Right forelimb (tissue), 1 donor: ENCODE data around the gene NDUFAF8.

ENCODE experiments used
- DNase-seq: peaks from one replicate; pipeline ENCODE4 v3.0.0-alpha.2; 2018

Gene NDUFAF8

DNA sequence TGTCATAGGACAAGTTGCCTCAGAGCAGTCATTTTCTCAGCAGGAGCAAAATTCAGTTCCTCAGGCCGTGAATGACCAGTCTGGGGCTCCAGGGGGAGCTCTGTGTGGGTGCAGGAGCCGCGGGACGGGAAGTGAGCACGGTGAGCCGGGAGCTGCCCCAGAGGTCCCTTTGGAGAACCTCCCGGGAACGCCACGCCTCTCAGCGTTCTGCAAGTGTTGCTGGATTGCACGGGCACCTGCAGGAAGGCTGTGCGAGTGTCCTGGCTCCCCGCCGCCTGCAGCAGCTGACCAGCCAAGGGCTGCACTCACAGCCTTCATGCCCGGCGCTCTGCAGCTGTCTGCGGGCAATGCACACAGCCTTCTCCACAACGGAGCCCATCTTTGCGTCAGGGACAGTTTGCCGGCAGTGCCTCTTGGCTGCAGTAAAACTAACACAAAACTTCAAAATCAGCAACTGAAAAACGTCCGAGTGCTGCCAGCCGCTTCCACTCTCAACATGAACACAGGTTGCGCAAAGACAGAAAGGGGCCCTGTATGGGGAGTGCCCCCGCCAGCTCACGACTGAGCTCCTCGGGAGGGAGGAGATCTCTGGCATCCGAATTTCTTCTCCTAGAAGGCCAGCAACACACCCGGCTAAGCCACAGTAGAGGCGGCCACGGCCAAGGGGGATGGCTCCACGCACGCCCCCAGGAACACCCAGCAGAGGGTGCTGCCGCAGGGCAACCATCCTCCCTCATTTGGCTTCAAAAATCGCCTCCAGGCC, 16.0 kb downstream of the NDUFAF8 start:
- peak; percentile 77 for DNase-seq

DNA sequence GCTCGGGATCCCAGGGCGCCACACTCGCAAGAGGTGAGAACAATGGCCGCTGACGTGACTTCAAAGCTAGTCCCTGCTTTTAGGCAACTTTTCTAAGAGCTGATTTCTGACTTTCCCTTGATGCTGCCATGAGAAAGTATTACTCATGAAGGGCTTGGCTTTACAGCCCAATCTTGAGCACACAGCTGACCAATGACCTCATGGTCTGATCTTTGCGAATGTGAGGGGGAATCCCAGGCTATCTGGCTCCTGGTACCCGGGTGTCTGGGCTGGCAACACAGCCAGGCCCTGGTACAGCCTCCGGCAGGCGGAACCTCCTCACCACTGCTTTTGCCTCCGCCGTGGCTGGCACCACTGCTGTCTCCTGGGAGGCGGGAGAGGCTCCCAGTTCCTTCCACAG, 17.5 kb downstream of the NDUFAF8 start:
- no peak for DNase-seq

DNA sequence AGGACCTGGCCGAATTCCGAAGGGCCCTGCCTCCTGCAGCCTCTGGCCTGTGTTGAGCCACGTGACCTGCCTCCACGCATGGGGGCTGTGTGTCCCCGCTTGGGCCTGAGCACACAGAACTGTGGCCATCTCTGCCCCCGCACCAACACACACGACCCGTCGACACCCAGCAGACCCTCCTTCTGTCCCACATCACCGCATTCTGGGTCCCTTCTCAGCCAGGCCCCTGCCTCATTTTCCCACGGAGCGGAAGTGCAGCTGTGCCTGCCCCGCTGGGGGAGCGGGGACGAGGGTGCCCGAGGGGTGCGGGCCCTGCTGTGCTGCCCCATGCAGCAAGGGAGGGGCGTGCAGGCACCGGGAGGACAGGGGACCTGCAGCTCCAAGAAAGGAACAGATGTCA, 18.4 kb downstream of the NDUFAF8 start:
- DNase-seq = no peak

DNA sequence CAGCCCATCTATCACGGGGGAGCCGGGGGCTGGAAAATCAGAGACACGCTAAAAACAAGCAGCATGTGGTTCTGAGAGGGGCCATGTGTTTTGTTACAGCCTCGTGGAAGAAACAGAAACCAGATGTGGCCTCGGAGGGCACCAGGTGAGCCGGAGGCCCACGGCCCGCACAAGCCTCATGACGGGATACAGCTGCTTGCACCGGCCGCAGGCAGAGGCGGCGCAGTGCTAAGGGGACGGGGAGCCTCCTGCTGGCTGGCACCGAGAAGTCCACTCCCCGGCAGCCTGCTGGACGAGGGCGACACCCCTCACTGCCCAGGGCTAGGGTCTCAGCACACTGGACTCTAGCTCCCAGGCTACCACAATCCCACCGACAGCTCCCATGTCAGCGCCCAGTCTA, 19.2 kb downstream of the NDUFAF8 start:
- DNase-seq = no peak

DNA sequence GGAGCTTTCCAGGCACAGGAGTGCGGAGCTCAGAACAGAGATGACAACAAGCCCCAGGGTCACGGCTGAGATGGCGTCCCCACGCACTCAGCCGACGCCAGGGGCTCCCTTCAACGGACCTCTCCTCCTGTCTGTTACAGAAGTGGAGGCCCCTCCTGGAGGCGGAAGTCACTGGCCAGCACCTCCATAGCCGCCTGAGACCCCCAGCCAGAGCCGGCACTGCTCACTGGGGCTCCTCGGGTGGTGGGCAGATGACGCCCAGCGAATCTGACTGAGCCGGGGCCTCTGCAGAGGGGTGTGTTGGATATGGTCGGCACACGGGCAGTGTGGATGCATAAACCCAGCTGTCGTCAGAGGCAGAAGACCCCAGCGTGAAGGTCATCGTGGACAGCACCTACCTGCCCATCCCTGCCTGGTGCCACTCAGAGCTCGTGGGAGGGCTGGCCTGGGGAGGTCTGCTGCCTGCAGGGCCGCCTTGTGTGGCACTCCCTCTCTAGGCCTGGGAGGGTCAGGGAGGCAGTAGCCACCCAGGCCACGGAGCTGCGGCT, 20.0 kb downstream of the NDUFAF8 start:
- DNase-seq = no peak

DNA sequence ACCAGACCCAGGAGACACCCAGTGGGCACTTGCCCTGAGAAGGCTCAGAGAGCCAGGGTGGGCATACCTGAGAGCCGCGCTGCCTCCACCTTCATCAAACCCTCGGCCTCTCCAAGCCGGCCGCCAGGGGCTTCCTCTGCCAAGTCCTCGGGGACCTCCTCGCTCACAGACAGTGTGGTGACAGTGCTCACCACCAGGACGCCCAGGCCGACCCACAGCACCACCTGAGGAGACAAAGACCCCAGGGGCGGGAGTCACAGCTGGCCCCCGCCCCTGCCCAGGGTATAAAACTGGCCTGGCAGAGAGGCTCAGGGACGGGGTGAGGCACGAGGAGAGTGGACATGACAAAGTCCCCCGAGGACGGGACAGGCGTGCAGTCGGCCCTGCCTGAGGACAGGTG, 21.1 kb downstream of the NDUFAF8 start:
- no peak for DNase-seq

DNA sequence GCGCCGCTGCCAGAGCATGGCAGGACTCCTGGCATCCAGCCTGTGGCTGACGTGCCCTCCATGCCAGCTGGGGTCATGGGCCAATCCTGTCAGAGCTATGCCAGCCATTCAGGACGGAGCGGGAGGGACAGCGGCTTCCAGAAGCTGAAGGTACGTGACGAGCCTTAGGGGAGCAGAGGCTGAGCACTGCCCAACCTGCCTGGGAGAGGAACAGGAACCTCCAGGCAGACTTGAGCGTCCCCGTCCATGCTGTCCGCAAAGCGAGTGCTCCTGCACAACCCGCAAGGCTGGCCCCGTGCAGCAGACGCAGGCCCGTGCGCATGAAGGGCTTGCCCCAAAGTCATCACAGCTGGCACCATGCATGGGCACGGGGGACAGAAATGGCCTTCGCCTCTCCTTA, 21.5 kb downstream of the NDUFAF8 start:
- no peak for DNase-seq

DNA sequence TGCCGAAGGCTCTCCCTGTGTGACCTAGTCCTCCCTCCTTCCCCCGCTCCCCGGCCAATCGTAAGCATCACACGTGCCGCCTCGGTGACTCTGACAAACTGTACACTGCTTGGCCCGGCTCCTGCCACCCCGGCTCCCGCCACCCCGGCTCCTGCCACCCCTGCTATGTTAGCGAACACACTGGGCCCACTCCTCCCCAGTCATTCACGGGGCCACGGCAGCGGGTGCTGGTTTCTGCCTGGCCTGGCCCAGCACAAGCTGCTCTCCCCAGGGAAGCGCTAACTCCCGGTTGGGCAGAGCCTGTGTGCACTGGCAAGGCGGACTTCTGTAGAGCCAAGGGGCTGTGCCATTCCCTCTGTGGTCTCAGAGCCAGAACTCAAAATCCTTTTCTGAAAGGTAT, 22.0 kb downstream of the NDUFAF8 start:
- no peak for DNase-seq

DNA sequence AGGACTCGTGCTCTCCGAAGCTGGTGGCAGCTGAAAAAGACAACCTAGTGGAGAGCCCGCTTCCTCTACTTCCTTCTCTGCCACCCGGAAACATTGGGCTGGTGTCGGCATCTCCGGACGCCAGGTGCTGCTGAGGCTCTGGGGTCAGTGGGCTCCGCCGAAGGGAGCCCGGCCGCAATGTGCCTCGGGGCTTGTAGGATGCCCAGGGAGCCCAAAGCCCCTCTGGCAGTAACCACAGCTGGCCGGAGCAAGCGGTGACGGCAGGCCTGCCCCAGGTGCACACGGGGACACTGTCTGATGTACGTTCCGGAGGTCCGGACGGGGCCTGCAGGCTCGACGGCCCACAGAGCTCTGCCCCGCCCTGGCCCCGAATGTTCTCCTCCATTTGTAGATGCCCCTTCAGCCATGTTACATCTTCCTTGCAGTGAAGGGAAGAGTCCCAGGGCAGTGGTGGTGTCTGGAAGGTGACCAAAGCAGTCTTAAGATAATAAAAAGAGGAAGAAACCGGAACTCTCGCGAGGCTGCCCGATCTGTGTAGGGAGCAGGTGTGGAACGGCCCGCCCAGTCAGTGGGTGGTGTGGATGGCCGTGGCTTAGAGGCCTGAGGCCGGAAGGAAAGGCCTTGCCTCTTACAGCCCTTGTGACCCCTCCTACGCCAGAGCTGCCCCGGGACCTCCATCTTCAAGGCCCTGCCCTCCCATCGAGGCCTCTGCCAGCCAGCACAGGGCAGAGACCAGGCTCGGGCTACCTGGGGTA, 22.6 kb downstream of the NDUFAF8 start:
- no peak for DNase-seq

DNA sequence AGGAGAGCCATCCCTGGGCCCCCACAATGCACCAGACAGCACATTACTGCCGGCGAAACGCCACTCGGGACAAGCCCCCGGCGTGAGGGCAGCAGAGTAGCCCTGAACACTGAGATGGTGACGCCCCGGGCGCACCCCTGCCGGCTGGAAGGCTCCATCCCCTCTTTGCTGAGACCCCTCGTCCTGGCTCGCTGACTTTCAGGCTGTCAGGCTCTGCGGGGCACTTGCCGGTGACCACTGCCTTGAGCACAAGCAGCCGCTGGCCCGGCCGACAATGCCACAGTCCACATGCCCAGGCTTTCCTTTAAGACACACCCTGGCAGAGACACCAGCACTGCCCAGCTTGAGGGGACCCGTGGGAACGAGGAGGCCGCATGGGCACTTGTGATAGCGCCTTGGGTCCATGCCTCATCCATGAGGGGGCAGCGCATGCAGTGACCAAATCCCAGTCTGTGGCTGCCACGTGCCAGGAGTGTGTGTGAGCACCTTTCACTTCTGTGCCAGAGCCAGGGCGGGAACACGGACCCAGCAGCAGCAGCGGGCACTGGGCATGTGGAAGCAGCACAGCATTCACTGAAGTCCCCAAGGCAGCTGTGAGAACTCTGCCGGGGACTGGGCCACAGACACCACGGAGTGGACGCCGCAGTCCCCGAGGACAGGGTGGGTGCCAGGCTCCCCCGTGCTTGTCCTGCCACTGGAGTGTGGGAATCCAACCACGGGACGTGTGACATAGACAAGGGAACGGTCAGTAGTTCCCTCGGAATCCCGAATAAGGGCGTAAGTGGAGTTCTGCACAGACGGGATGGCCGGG, 24.5 kb downstream of the NDUFAF8 start:
- DNase-seq = no peak

DNA sequence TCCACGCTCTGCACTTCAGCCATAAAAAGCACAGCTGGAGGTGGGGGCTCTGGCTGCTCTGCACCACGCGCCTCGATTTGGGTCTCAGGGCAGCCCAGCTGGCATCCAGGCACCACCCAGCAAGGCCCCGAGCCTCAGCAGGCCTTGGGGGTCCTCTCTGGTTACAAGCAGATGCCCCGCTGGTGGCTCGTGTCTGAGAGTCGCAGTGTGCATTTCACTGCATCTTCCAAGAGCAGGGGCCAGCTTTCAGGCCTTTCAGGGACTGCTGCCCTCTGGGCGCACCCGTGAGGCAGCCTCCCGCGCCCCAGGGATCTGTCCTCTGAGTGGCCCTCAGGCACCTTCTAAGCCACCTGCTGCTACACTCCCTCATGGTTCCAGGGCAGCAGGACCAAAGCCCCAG, 25.5 kb downstream of the NDUFAF8 start:
- DNase-seq = no peak

DNA sequence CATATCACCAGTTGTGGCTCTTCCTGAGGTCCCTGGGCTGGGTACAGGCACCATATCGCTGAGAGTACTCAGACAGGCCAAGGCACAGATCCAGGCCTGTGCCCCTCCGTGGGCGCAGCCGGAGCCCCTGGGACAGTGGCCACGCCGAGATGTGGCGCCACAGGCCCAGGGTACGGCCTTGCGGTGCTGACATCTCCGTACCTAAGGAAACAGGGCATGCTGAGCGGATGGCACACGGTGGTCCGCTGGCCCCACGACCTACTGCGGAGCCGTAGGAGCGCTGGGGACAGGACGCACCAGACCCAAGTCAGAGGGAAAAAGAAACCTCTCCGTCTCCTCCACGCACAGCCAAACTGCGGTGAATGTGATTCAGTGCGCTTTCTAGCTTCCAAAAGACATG, 26.5 kb downstream of the NDUFAF8 start:
- no peak for DNase-seq

DNA sequence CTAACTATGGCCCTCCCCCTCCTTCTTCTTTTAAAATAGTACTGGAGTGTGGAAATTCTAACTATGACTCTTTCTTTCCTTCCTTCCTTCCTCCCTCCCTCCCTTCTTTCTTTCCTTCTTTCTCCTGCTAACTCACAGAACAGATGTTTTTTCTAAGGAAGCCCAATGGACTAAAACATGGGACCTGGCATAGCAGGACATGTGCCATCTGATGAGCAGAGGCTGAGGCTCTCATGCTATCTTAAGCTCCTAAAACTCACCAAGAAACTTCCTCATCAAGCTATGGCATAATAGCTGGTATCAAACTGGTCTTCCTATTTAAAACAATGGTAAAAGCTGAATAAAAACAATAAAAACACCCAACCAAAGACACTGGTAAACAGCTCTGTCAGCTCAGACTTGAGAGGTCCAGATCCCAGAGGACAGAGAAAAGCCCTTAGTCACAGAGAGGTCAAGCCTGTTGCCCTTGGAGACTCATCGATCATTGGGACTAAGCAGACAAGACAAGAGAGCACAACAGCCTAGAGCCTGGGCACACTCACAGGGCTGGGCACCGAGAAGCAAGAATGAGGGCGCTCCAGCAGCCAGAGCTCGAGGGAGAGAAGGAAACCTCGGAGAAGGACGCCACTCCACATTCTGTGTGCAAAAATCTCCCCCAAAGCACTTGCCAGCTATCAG, 28.4 kb downstream of the NDUFAF8 start:
- no peak for DNase-seq

DNA sequence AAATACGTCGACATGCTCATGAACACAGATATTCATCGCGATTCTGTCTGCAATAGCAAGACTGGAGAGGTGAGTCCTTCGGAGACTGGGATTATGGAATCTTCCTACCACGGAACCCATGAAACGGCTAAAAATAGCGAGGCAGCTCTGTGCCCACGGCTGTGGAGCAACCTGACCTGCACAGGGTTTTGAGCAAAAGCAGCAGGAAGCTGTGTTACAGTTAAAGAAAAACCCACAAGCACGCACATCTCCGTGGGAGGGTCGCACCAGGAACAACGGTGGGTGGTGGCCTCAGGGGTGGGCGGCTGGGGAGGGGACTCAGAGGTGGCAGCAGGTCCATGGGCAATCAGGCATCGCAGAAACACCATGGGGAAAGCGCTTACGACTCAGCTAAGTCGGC, 31.2 kb downstream of the NDUFAF8 start:
- no peak for DNase-seq

DNA sequence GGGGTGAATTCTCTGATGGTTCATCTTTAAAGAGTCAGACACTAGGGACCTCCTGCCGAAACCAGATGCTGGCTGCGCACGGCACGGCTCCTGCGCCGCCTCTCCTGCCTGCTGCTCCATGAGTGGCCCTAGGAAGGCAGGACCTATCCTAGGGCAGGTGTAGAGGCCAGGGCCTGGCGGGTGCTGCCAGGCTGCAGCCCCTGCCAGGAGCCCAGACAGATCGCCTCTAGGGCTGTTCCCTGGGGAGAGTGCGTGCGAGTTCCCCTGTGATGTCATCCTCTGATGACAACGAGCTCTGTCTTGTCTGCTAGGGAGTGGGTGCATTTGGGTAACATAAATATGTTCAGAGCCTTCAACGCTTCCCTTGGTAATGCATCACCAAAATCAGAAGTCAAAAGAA, 32.1 kb downstream of the NDUFAF8 start:
- no peak for DNase-seq

DNA sequence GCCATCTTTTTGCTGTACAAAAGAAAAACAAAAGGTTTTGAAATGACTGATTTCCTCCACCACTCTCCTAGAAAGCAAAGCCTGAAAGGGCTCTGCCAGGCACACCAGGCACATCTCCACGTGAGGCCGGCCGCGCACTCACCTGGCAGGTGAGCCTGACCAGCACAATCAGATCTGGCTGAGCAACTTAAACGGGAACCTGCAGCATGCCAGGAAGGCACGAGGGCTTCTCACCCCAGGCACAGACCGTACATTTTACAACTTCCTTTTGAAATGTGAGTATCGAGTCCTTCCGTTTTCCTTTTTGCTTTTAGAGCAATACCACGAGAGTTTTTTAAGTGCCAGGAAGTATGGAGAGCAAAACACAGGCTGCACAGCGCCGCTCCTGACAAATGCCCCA, 33.5 kb downstream of the NDUFAF8 start:
- no peak for DNase-seq

DNA sequence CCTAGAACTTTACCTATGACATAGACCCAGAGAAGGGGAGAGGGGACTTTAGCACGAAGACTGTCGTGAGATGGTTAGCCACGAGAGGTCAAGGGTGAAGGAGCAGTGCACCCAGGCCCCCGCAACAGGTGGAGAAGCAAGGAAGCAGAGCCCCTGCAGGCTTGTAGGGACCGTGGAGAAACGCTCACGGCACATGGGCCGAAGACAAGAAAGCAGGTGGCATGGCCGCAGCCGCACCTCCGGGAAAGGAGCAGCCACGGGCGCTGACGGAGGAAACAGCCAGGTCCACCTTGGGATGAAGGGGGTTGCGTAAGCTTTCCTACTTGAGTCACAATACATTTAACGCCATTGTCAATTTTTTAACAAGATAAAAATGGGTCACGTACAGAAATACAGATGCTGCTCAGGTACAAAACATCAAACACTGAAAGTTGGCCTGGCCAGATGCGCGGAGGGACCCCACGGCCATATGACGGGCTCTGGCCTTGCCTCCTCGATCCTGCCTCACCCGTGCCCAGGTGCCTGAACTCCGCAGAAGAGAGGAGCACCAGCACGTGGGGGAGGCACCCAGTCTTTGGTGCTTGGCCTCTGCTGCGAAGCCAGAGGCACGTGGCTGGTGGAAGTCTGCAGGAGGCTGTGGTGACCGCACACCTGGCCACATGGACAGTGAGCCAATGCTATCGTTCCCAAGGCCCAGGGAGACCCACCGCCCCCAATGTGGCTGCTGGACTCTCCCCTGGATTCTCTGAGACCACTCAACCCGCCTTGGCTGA, 34.8 kb downstream of the NDUFAF8 start:
- DNase-seq = no peak

DNA sequence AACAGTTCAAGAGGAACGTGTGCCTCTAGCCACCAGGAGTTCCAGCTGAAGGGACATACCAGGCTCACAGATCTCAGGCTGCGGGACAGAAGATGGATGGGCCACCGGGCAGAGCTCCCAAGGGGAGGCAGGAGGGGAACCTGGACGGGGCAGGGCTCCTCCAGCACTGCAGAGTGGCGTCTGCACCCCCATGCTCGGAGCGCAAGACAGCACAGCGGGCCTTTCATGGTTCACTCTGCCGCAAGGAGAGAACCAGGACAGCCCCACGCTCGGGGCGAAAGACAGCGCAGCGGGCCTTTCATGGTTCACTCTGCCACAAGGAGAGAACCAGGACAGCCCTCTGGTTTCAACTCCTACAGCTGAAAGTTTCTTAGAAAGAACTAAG, 35.3 kb downstream of the NDUFAF8 start:
- no peak for DNase-seq

DNA sequence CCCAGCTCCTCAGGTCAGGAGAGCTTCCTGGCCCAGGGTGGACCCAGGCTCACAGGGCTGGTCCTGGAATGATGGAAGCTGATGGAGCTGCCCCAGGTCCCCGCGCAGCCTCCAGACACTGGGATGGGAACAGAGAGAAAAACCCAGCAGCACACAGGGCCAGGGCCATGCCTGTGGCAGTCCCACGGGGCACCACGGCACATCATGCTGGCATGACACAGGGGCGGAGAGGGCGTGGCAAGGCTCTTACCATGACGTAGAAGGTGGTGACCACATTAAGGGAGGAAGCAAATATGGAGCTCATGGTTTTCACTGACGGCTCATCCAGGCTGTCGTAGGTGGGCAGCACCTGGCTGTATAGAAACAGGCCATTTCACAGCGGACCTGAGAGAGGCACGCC, 37.7 kb downstream of the NDUFAF8 start:
- no peak for DNase-seq

DNA sequence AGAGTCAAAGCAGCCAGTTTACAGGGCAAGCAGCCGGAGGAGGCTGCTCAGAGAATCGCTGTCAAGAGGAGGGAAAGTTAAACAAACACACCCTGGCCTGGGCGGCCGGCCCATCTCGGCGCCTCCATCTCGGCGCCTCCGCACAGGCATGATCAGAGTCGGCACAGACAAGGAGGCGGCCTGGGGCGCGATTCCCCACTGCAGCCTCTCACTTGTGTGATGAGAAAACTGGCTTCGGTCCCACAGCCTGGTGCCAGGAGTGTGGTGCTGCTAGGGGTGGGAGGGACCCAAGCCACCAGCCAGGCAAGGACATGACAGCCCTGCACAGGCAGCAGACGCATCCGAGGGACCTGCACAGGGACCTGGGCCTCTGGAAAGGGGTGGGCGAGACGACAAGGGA, 38.3 kb downstream of the NDUFAF8 start:
- no peak for DNase-seq

DNA sequence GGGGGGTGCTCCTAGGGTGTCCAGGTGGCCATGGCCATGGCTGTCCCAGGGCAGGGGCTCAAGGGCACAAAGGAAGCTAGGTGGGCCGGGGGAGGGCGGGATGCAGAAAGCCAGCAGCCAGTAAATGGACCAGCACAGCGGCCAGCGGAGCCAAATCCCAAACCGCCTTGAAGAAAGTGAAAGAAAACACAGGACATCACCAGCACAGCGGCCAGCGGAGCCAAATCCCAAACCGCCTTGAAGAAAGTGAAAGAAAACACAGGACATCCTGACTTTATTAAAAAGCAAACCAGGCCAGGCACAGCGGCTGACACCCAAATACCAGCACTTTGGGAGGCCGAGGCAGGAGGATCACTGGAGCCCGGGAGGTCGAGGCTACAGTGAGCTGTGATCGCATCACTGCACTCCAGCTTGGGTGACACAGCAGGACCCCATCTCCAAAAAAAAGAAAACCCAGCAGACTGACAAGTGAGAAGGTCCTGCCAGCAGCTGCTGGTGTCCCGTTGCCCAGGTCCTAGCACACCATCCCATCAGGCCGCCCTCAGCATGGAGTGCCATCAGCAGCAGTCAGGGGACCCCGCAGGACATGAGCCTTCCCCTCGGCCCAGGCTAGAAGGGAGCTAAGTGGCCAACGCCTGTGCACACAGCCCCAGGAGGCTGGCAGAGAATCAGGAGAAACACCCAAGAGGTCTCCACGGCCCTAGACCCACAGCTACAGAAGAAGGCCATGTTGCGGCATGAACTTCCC, 39.0 kb downstream of the NDUFAF8 start:
- DNase-seq = no peak
